ENCODE measurements around the gene HASPIN.

Gene HASPIN

GRCh38 chr17:3768769-3769168, 45.1 kb downstream of the HASPIN start:
- no peak for DNase-seq

DNA sequence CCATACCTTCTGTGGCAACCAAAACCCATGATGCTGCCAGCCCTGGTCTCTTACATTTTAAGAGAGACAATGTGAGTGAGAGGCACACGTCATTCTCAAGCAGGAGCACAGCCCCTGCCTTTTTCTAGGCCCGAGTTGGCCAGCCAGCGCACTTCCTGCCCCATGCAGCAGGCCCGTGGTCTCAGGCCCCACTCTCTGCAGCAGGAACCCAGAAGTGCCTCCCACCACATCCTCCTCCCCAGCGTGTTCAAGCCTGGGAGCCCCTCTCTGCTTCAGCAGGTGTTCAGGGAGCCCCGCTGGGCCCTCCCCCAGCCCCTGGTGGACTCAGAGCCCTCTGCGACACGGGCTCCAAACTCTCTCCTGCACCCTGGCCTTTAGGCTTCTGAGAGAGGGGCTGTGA, 46.8 kb downstream of the HASPIN start:
- no peak for DNase-seq

- DNase-seq: no peak
Observed at GRCh38 chr17:3771140-3771539, 47.4 kb downstream of the HASPIN start.

DNA sequence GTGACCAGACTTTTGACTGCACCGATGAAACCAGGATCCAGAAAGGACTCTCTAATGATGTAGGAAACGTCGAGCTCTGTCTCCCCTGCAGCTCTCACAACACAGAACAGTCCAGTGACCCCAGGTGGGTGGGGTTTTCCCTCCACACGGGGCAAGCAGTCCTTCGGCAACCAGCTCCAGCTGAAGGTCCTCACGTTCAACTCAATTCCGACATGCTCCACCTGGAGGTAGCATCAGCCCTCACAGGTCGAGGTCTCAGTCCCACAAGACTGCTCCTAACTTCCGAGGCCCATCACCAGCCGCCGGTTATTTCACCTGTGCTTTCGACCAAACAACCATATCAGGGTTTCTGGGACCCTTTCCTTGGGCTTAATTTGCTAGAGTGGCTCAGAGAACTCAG, 49.1 kb downstream of the HASPIN start:
- DNase-seq: no peak

DNA sequence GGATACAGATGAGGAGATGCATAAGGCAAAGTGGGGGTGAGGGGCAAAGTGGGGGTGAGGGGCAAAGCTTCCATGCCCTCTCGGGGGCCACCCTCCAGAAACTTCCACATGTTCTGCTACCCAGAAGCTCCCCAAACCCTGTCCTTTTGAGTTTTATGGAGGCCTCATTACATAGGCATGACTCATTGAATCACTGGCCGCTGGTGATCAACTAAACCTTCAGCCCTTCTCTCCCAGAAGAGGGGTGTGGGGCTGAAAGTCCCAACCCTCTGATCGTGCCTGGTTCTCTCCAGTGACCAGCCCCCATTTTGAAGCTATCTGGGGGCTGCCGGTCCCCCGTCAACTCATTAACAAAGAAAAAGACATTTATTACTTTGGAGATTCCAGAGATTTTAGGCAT, 49.8 kb downstream of the HASPIN start:
- DNase-seq: no peak

DNA sequence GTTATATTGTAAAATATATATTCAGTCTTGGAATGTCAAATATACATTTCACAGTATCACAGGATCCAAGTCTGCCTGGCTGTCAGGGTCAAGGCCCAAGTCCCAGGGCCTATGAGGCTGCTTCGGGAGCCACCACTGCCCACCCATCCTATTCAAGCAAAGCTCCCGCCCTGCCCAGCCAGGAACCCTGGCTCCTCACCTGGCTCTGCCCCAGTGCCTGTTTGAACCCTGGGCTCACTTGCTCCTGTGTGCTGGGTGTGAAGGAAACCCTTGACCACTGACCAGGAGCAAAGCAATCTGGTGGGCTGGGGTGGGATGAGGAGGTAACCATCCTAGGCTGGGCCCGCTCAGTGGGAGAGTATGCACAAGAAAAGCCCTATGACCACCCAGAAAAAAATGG, 50.3 kb downstream of the HASPIN start:
- no peak for DNase-seq
